ENCODE measurements around the gene NRG3. TPM values are rescaled to one million over a fixed set of nuclear protein-coding genes. Genes with fewer than 3 reads are reported as not detected.

Gene NRG3
- total RNA-seq, 1 donor from 2014 or later: 32.2 TPM

- H3K27ac Mint-ChIP-seq: peak overlapping the region; percentile 56
- no peak for TF ChIP-seq CTCF (IDR thresholded peaks at IDR 0.05; ENCODE audit: unreplicated experiment)
- H3K4me1 Mint-ChIP-seq (ENCODE audit: low read depth): peaks cover 45% of the 10 kb centered on the region
- H3K36me3 Mint-ChIP-seq (ENCODE audit: insufficient read depth): no peaks in the 10 kb centered on the region
- H3K4me3 Mint-ChIP-seq (ENCODE audit: low read depth): peak overlapping the region; percentile 98
- DNase-seq (ENCODE audit: low spot score, unreplicated experiment): no peak
- H3K9me3 Mint-ChIP-seq (ENCODE audit: low read depth): no peaks in the 10 kb centered on the region
- peaks cover 8% of the 10 kb centered on the region for H3K27me3 Mint-ChIP-seq
Measured at GRCh38 chr10:81877596-81877995, 2.6 kb downstream of the NRG3 start.

- Mint-ChIP-seq H3K4me3 (ENCODE audit: low read depth) (no peak overlapping the region), H3K27me3 (no peaks in the 10 kb centered on the region), H3K9me3 (ENCODE audit: low read depth) (no peaks in the 10 kb centered on the region), H3K27ac (no peak overlapping the region), H3K36me3 (ENCODE audit: insufficient read depth) (no peaks in the 10 kb centered on the region), H3K4me1 (ENCODE audit: low read depth) (peaks cover 43% of the 10 kb centered on the region)
- no peak for DNase-seq (ENCODE audit: low spot score, unreplicated experiment)
- TF ChIP-seq CTCF (IDR thresholded peaks at IDR 0.05; ENCODE audit: unreplicated experiment): no peak
Measured at GRCh38 chr10:81882011-81882410, 7.0 kb downstream of the NRG3 start.

- Mint-ChIP-seq H3K4me1 (ENCODE audit: low read depth) (peaks cover 22% of the 10 kb centered on the region), H3K27me3 (no peaks in the 10 kb centered on the region), H3K36me3 (ENCODE audit: insufficient read depth) (no peaks in the 10 kb centered on the region), H3K9me3 (ENCODE audit: low read depth) (no peaks in the 10 kb centered on the region), H3K27ac (no peak overlapping the region), H3K4me3 (ENCODE audit: low read depth) (no peak overlapping the region)
- no peak for TF ChIP-seq CTCF (IDR thresholded peaks at IDR 0.05; ENCODE audit: unreplicated experiment)
- no peak for DNase-seq (ENCODE audit: low spot score, unreplicated experiment)
Measured at GRCh38 chr10:81884856-81885255, 9.9 kb downstream of the NRG3 start.

- no peak for TF ChIP-seq CTCF (IDR thresholded peaks at IDR 0.05; ENCODE audit: unreplicated experiment)
- no peak for DNase-seq (ENCODE audit: low spot score, unreplicated experiment)
- Mint-ChIP-seq H3K4me1 (ENCODE audit: low read depth) (peaks cover 17% of the 10 kb centered on the region), H3K9me3 (ENCODE audit: low read depth) (no peaks in the 10 kb centered on the region), H3K4me3 (ENCODE audit: low read depth) (no peak overlapping the region), H3K27ac (no peak overlapping the region), H3K36me3 (ENCODE audit: insufficient read depth) (no peaks in the 10 kb centered on the region), H3K27me3 (no peaks in the 10 kb centered on the region)
Measured at GRCh38 chr10:81885491-81885890, 10.5 kb downstream of the NRG3 start.

- DNase-seq (ENCODE audit: low spot score, unreplicated experiment): no peak
- H3K4me1 Mint-ChIP-seq (ENCODE audit: low read depth): peaks cover 9% of the 10 kb centered on the region
- peaks cover 2% of the 10 kb centered on the region for H3K36me3 Mint-ChIP-seq (ENCODE audit: insufficient read depth)
- no peak for TF ChIP-seq CTCF (IDR thresholded peaks at IDR 0.05; ENCODE audit: unreplicated experiment)
- H3K27me3 Mint-ChIP-seq: no peaks in the 10 kb centered on the region
- H3K4me3 Mint-ChIP-seq (ENCODE audit: low read depth): no peak overlapping the region
- H3K9me3 Mint-ChIP-seq (ENCODE audit: low read depth): no peaks in the 10 kb centered on the region
- H3K27ac Mint-ChIP-seq: no peak overlapping the region
Measured at GRCh38 chr10:81886939-81887338, 11.9 kb downstream of the NRG3 start.
